Spinal cord (tissue), 10 donors: ENCODE data around the gene SPSB1. TPM values are rescaled to one million over a fixed set of nuclear protein-coding genes. Genes with fewer than 3 reads are reported as not detected.

Experiments
- DNase-seq, 6 donors: peaks; one replicate each; pipeline versions ENCODE4 v3.0.0 to v3.0.0-alpha.2; 2013 to 2015; ENCODE audit warnings: low spot score in 6 of 6, low read depth in 4 of 6
- H3K27ac ChIP-seq: one replicate; pipeline ENCODE4 v1.5.1; 2013; ENCODE audit warnings: low read depth, low read length, control low read depth
- H3K27me3 ChIP-seq: one replicate; pipeline ENCODE4 v1.6.1; 2013; ENCODE audit warnings: low read length; ENCODE audit not compliant: control insufficient read depth, insufficient read depth
- H3K36me3 ChIP-seq: one replicate; pipeline ENCODE4 v1.6.1; 2013; ENCODE audit warnings: low read length; ENCODE audit not compliant: control insufficient read depth, insufficient read depth
- H3K4me1 ChIP-seq: one replicate; pipeline ENCODE4 v1.6.1; 2013; ENCODE audit warnings: low read length; ENCODE audit not compliant: control insufficient read depth, insufficient read depth
- H3K4me3 ChIP-seq: one replicate; pipeline ENCODE4 v1.5.1; 2013; ENCODE audit warnings: low read depth, low read length, control low read depth
- H3K9me3 ChIP-seq: one replicate; pipeline ENCODE4 v1.6.1; 2013; ENCODE audit warnings: low read length; ENCODE audit not compliant: control insufficient read depth, insufficient read depth
- WGBS: methylation state at CpG from one replicate; pipeline ENCODE4 v1.1.5; 2013; ENCODE audit warnings: missing lambda C conversion rate; ENCODE audit not compliant: insufficient coverage; 5-methylcytosine and 5-hydroxymethylcytosine counted together
- polyA plus RNA-seq, 2 donors: library from polyadenylated mRNA; unstranded; fragments of 120-200 nt; gene quantifications; one replicate each; pipeline ENCODE4 v1.2.1, GENCODE V29; 2013; ENCODE audit not compliant: insufficient read length in 2 of 2
- total RNA-seq, 2 donors: library from RNA; depleted of rRNA in 1 of 2; stranded (reverse); fragments of 120-200 nt in 1 of 2; fragments of >200 nt in 1 of 2; gene quantifications; one replicate each; pipeline versions ENCODE4 v1.2.3 to v1.2.4, GENCODE V29; 2013 to 2014
- donor health status: healthy.

Gene SPSB1
- total and polyA plus RNA-seq, 4 donors, result 6.9 to 17.4 (median 12.8) TPM

DNA sequence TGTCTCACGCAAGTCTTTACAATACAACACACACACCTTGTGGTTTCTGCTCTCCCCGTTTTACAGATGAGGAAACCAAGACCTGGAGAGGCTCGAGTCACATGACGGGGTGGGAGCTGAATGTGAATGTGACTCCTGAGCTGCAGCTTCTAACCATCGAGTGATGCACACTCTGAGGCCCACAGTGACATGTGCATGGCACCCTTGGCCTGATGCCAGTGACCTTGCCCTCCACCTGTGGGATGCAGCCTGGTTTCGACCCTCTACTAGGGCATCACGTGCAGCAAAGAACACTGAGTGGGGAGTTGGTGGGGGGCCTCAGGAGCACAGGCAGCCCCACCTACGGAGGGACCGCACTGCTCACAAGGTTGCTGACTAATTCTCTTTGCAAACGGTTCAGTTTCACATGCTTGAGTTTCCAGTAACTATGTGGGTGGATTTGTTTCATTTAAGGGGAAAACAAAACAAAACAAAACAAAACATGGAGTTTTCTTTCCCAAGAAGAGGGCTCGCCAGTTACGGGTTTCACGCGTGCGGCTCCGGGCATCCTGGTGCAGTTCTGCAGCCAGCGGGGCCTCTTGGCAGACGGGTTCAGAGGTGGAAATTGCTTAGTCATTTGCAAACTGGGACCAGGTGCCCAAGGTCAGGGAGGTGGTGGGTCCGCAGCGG is 22.9 kb downstream of the SPSB1 start:
- H3K27ac ChIP-seq, result no peak overlapping the region
- 79% methylated on average over 16 of the region's 20 CpGs for WGBS
- no peak for DNase-seq

DNA sequence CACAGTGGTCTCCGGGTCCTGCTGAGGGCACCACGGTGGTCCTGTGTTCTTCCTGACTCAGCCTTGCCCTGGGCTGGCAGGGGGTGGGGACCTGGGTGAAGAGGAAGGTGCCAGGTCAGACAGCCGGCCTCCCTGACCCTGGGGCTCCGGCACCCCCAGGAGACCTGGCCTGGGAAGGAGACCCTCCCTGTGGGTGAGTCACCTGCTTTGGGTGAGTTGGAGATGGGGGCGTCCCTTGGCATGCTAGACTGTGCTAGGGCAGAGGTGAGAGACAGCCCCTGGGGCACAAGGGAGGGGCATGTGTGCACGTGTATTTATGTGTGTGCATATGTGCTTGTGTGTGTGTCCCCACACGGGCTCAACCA is 23.4 kb downstream of the SPSB1 start:
- WGBS, result 85% methylated on average over 6 of the region's 7 CpGs
- Histone ChIP-seq H3K36me3 (peaks cover 22% of the 10 kb centered on the region), H3K4me1 (peaks cover 71% of the 10 kb centered on the region), H3K27ac (no peak overlapping the region), H3K9me3 (no peaks in the 10 kb centered on the region), H3K27me3 (no peaks in the 10 kb centered on the region), H3K4me3 (no peak overlapping the region)
- no peak for DNase-seq

More for the DNA sequence above, 22.9 kb downstream of the SPSB1 start:
- peaks cover 22% of the 10 kb centered on the region for H3K36me3 ChIP-seq
- peaks cover 71% of the 10 kb centered on the region for H3K4me1 ChIP-seq
- no peaks in the 10 kb centered on the region for H3K27me3 ChIP-seq
- no peak overlapping the region for H3K4me3 ChIP-seq
- no peaks in the 10 kb centered on the region for H3K9me3 ChIP-seq

DNA sequence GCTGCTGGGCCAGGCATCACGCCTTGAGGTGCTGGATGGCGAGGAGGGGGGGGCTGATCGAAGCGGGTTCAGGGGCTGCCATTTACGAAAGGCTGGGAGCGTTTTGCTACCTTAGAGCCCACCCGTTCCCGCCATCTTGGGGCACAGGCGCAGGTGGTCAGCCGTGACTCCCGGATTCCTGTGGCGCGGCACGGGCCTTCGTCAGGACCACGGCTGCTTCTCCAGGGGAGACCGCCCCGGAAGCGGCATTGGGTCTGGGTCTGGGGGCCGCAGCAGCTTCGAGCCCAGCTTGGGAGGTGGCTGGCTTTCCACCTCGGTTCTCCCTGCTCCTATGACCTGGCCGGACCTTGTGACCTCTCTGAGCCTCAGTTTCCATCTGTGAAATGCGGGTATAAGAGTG is 23.8 kb downstream of the SPSB1 start:
- no peak for DNase-seq
- Histone ChIP-seq H3K36me3 (peaks cover 22% of the 10 kb centered on the region), H3K4me1 (peaks cover 72% of the 10 kb centered on the region), H3K27ac (no peak overlapping the region), H3K27me3 (no peaks in the 10 kb centered on the region), H3K4me3 (no peak overlapping the region), H3K9me3 (no peaks in the 10 kb centered on the region)
- 94% methylated on average over 24 of the region's 24 CpGs for WGBS

DNA sequence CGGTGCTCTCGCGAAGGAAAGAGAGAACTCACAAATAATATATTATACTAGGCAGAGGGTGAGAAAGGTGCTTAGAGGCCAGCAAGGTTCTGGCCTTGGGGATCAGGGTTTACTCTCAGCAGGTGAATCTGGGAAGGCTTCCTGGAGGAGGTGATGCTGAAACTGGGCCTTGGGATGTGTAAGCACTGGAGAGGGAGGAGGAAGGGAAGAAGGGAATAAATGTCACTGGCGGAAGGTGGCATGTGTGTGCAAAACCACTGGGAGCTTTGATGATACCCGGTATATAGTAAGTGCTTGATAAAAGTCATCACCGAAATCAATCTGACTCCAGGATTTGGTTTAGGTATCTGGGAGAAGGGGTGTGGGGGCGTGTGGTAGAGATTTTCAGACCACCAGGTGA is 24.4 kb downstream of the SPSB1 start:
- no peak overlapping the region for H3K27ac ChIP-seq
- DNase-seq, result no peak
- WGBS, result 91% methylated on average over 4 of the region's 7 CpGs
- no peak overlapping the region for H3K4me3 ChIP-seq
- H3K9me3 ChIP-seq, result no peaks in the 10 kb centered on the region
- peaks cover 72% of the 10 kb centered on the region for H3K4me1 ChIP-seq
- no peaks in the 10 kb centered on the region for H3K27me3 ChIP-seq
- peaks cover 22% of the 10 kb centered on the region for H3K36me3 ChIP-seq

DNA sequence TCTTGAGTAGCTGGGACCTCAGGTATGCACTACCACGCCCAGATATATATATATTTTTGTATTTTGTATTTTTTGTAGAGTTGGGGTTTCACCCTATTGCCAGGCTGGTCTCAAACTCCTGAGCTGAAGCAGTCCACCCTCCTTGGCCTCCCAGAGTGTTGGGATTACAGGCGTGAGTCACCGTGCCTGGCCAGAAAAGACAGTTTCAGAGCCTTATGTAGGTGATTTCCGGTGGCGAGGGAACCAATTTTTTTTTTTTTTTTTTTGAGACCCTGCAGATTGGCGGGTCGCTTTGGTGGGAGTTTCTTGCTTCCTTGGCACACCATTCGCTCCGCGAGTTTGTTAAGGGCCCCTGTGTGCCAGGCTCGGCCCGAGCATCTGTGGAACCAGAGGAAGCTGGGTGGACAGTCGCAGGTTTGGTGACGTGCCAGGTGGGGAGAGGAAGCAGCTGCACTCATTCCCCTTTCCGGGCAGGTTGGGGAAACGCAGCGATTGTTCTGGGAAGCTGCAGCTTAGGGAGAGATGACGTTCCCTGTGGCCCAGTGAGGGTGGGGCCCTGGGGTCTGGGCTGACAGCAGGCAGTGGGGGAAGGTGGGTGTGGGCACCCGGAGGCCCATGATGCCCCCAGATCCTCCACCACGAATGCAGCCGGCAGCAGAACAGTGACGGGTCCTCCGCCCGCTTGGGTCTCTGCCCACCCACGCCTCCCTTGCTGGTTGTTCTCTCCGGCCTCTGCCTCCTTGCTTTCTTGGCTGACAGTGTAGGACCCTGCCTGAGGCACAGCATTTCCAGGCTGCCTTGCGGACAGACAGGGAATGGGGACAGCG is 25.1 kb downstream of the SPSB1 start:
- WGBS, result 48% methylated on average over 25 of the region's 28 CpGs
- H3K4me1 ChIP-seq, result peaks cover 76% of the 10 kb centered on the region
- peak overlapping the region; percentile 22 for H3K27ac ChIP-seq
- no peaks in the 10 kb centered on the region for H3K9me3 ChIP-seq
- H3K36me3 ChIP-seq, result peaks cover 22% of the 10 kb centered on the region
- H3K4me3 ChIP-seq, result no peak overlapping the region
- H3K27me3 ChIP-seq, result no peaks in the 10 kb centered on the region
- peak in 2 of 6 donors; percentile 55 to 69 for DNase-seq

DNA sequence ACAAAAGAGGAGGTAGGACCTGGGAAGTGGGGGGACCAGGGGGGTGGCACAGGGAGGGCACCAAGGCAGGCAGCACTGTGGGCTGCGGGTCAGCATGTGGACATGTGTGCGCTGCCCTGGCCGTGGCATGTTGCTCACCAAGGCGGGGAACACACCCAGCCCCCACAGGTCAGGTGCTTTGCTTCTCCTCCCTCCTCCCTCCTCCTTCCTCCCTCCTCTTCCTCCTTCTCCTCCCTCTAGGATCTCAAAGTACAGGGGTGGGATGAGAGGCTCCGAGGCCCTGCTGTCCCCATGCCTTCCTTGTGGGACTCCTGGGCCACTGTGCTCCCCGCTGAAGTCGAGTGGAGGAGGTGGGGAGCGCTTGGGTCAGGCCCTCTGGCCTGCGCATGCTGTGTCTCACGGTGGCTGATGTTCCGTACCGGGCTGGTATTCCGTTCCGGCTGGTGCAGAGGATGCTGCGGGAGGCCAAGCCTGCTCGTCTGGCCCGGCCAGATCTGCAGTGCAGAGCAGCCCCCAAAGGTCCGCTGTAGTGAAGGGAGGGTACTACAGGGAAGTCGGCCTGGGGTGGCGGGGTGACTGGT is 26.6 kb downstream of the SPSB1 start:
- no peak for DNase-seq
- Histone ChIP-seq H3K36me3 (peaks cover 27% of the 10 kb centered on the region), H3K27me3 (no peaks in the 10 kb centered on the region), H3K27ac (no peak overlapping the region), H3K9me3 (no peaks in the 10 kb centered on the region), H3K4me3 (no peak overlapping the region), H3K4me1 (peaks cover 88% of the 10 kb centered on the region)
- WGBS, result 87% methylated on average over 19 of the region's 20 CpGs

DNA sequence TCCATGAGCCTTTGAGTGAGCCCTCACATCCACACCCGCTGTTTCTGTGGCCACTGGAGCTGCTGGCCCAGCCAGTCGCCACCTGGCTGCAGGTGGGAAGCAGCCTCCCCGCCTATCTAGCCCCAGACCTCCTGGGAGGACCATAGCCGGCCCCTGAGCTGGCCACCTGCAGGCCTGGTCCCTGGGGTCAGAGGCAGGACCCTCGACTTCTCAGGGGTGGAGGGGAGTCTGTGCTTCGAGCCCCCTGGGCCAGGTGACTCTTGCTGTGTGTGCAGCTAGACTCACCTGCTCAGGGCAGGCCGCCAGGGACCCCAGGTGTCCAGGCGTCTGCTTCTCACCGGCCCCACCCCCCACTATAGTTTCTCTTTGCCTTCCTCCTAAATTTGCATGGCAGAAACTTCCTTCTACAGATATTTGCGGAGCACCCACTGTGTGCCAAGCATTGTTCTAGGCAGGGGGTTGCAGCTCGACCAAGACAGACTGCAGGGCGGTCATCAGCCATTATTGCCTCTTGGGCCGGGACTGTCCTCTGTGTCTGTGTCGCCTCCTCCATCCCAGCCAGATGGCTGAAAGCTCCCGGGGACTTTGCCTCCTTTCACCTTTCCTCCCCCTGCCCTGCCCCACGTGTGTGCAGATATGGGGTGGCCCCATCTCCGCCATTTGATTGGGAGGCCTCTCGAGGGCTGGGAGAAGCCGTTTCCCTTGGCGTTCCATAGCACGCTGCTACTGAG is 27.3 kb downstream of the SPSB1 start:
- no peak for DNase-seq
- H3K27me3 ChIP-seq, result no peaks in the 10 kb centered on the region
- H3K9me3 ChIP-seq, result no peaks in the 10 kb centered on the region
- no peak overlapping the region for H3K4me3 ChIP-seq
- H3K4me1 ChIP-seq, result peaks cover 92% of the 10 kb centered on the region
- H3K27ac ChIP-seq, result no peak overlapping the region
- peaks cover 27% of the 10 kb centered on the region for H3K36me3 ChIP-seq
- 74% methylated on average over 16 of the region's 21 CpGs for WGBS

DNA sequence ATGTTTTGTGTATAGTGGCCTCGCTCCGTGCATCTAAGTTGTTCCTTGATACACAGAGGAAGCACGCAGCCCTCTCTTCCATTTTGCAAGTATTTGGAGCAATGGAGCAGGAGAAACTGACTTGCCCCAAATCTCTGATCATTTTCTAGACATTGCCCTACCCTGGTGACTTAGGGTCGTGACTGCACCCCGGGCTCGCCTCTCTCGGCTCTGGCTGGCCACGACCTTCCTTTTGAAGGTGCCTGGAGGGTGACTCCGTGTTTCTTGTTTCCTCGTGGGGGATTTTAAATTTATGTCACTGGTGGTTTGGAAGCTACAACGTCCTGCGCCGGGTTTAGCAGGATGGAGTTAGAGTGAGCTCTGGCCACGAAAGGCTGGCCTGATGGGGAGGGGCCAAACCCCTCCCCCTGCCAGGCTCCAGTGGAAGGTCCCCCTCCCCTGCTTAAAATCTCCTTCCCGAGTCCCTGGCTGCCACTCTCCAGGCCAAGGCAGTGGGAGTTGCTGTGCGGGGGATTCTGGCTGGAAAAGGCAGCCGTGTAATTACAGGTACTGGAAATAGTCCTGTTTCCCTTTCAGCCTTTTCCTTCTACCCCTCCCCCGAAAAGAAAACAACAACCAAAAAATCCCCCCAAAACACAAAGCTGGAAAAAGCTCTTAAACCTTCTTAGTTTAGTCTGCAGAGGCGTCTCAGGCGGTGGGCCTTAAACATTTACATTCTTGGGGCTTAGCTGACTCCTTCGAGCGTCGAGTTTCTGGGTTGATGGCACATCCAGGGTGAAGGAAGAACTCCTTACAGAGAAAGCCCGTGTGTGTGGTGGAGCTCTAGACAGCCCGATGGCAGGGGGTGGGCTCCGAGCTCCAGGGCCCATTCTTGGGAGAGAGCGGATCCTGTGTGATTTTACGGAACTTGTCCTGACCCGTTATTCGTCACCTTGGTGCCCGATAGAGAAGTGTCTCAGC is 28.1 kb downstream of the SPSB1 start:
- Histone ChIP-seq H3K4me1 (peaks cover 93% of the 10 kb centered on the region), H3K27me3 (no peaks in the 10 kb centered on the region), H3K9me3 (no peaks in the 10 kb centered on the region), H3K4me3 (no peak overlapping the region), H3K36me3 (peaks cover 24% of the 10 kb centered on the region), H3K27ac (no peak overlapping the region)
- DNase-seq, result no peak
- 64% methylated on average over 15 of the region's 31 CpGs for WGBS

DNA sequence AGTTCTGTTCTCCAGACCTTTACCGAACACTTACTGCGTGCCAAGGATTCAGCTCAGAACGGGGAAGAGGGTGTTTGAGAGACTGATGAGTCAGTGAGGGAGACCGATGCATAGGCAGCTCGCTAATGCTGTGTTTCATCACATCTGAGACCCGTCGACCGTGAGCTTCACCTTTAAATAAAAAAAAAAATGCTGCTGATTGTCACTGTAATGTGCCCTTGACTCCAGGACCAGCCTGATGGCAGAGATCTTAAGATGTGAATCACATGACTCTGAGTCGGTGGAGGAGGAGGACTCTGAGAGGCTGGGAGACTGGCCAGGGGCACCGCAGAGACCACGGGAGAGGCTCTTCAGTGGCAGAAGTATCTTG is 28.8 kb downstream of the SPSB1 start:
- Histone ChIP-seq H3K4me3 (no peak overlapping the region), H3K9me3 (no peaks in the 10 kb centered on the region), H3K36me3 (peaks cover 18% of the 10 kb centered on the region), H3K27me3 (no peaks in the 10 kb centered on the region), H3K27ac (no peak overlapping the region), H3K4me1 (peaks cover 95% of the 10 kb centered on the region)
- 62% methylated on average over 9 of the region's 11 CpGs for WGBS
- DNase-seq, result peak in 1 of 6 donors; percentile 37
